ENCODE measurements around the gene TSN. TPM values are rescaled to one million over a fixed set of nuclear protein-coding genes. Genes with fewer than 3 reads are reported as not detected.
"Not testable (repeated sequence)": the region's sequence is repeated elsewhere in the genome, so short reads cannot be mapped to it uniquely, and the experiment has no call there.

The TSN gene
- total RNA-seq, 1 donor: 56.8 TPM

DNA sequence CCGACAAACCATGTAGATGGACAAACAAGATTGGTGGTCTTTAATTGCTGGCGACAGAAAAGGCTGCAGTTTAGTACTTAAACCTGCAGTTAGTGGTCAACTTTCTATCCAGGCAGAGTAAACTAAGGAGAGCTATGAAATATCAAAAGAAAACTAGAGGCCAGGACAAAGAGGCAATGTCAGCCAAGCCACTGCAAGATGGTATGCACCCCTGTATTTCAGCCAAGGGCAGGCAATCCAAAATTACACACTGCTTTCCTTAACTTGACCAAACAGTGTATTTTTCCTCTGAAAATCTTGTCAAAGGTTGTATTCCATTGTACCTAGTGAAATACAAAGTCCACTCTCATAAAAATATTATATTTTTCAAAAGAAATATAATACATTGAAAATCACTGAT is 28.1 kb upstream of the TSN start:
- TF ChIP-seq CTCF (IDR thresholded peaks at IDR 0.05; ENCODE audit: insufficient read depth, low read length): no peak
- H3K4me3 ChIP-seq (ENCODE audit: low read depth, low read length): no peak overlapping the region
- DNase-seq (ENCODE audit: low read depth): no peak

- no peak for TF ChIP-seq CTCF (IDR thresholded peaks at IDR 0.05; ENCODE audit: insufficient read depth, low read length)
- no peak for DNase-seq (ENCODE audit: low read depth)
- no peak overlapping the region for H3K4me3 ChIP-seq (ENCODE audit: low read depth, low read length)
Measured at GRCh38 chr2:121727950-121728349, 27.5 kb upstream of the TSN start.

DNA sequence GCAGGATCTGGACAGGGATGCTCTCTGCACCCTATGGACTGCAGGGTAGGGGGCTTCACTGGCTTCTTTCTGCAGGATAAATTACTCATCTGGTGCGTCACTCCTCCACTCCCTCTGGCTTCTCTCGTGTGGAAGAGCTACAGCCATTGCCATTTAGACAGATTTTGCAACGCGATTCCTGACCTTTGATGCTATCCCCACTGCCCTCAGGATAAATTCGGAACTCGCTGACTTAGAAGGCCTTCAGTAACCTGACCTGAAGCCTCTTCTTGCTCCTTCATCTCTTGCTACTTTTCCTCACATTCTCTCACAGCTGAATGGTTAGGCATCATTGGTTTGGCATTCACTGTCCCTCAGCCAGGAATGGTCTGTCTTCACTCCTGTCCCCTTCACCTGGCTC is 24.1 kb upstream of the TSN start:
- no peak overlapping the region for H3K4me3 ChIP-seq (ENCODE audit: low read depth, low read length)
- DNase-seq (ENCODE audit: low read depth): no peak
- TF ChIP-seq CTCF (IDR thresholded peaks at IDR 0.05; ENCODE audit: insufficient read depth, low read length): no peak

DNA sequence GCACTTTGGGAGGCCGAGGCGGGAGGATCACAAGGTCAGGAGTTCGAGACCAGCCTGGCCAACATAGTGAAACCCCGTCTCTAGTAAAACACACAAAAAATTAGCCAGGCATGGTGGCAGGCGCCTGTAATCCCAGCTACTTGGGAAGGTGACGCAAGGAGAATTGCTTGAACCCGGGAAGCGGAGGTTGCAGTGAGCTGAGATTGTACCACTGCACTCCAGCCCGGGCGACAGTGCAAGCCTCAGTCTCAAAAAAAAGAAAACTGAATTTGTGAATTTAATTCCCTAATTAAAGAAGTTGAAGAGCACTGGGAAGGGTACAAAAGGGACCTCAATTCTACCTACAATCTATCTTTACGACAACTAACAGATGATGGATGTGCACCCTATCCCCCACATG is 20.9 kb upstream of the TSN start:
- not testable (repeated sequence) for DNase-seq (ENCODE audit: low read depth); H3K4me3 ChIP-seq (ENCODE audit: low read depth, low read length)

- peak; percentile 42 for DNase-seq (ENCODE audit: low read depth)
- no peak for TF ChIP-seq CTCF (IDR thresholded peaks at IDR 0.05; ENCODE audit: insufficient read depth, low read length)
Measured at GRCh38 chr2:121735518-121736074, 19.9 kb upstream of the TSN start.

DNA sequence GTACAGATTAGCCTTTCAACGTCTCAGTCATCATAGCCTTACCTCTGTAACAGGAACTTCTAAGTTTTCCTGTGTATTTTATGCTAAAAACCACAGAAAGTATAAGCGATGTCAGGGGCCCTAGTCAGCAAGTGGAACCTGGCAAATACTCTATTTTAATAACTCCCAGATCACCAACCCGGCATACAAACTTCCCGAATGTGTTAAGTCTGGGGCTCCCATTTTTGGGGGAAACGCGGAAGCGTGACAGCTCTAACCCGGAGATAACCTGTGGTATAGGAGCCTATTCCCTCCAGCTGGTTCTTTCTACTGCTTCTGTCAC is 19.4 kb upstream of the TSN start:
- TF ChIP-seq CTCF (IDR thresholded peaks at IDR 0.05; ENCODE audit: insufficient read depth, low read length): no peak
- H3K4me3 ChIP-seq (ENCODE audit: low read depth, low read length): peak overlapping the region; percentile 79
- peak; percentile 2 for DNase-seq (ENCODE audit: low read depth)

More at GRCh38 chr2:121735518-121736074, 19.9 kb upstream of the TSN start:
- H3K4me3 ChIP-seq (ENCODE audit: low read depth, low read length): peak overlapping the region; percentile 79

GRCh38 chr2:121736462-121737336 is 18.8 kb upstream of the TSN start, which contains the start of gene NIFK:
NIFK (minus strand) TSS chr2:121736875; CDS start chr2:121736850, 25 bp downstream.
- DNase-seq (ENCODE audit: low read depth): peak; percentile 93
- peak within 1 kb of the TSS; percentile 79 for H3K4me3 ChIP-seq (ENCODE audit: low read depth, low read length)
- no peak for TF ChIP-seq CTCF (IDR thresholded peaks at IDR 0.05; ENCODE audit: insufficient read depth, low read length)
